HG02870 (cell line): ENCODE results near the gene TMEM208.

Source experiments
- ATAC-seq: cut with Tn5 transposase; IDR thresholded peaks from one replicate; pipeline ENCODE4 v1.9.1; 2021; ENCODE audit warnings: mild to moderate bottlenecking, moderate library complexity; ENCODE audit not compliant: unreplicated experiment

TMEM208 gene

DNA sequence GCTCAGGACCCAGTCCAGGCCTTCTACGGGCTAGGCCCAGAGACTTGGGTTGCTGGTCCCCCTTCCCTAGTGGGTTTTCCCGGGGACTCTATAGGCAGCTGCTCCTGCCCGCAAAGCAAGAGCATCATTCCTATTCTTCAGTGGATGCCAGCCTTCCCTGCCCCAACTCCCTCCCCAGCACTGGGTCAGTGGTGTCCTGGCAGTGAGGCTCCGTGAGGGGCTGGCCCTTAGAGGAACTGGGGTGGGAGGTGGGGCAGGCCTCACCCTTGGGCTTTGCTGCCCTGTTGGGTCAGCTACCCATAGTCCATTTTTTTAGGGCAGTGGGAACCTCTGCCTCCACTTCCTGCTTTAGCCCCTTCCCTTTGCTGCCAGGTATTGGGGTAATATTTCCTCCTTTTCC, 44.5 kb downstream of the TMEM208 start:
- no peak for ATAC-seq

DNA sequence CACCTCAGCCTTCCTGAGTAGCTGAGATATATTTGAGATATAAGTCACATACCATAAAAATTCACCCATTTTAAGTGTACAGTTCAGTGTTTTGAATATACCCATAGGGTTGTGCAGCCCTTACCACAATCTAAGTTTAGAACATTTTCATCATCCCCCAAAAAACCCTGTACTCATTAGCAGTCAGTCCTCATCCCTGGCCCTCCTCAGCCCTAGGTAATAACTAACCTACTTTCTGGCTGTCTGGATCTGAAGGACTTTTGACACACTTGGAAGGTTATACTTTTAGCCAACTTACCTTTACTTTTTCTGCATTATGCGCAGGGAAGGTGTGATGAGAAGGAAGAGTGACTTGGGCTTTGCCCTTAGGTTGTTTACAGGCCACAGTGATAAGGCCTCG, 48.4 kb downstream of the TMEM208 start:
- ATAC-seq: no peak

DNA sequence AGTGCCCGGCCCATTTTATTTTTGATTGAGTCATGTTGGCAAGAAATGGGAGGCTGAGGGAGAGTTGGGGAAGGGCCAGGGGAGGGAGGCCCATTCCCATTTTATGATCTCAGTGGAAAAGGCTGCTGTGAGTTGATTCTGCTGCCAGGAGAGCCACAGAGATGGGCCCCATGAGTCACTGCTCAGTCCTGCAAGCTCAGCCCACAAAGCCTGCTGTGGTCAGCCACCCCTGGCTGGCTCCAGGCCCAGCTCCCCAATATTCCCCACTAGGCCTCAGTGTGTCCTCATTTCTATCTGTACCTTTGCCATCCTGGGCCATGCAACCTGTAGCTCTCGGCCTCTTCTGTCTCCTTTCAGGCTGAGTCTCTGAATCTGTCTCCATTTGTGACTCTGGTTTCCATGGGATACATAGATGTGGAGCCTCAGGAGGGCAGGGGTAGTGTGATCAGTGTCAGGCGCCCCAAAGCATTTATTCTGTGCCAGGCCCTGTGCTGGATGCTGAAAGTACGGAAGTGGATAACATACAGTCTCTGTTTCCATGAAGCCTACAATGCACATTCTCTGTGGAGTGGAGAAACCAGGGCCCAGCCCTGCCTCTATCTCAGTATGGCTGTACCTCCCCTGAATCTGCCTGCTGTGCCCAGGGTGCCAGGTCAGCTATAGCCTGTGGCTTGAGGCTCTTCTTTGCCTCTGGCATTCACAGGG, 50.5 kb downstream of the TMEM208 start:
- no peak for ATAC-seq

DNA sequence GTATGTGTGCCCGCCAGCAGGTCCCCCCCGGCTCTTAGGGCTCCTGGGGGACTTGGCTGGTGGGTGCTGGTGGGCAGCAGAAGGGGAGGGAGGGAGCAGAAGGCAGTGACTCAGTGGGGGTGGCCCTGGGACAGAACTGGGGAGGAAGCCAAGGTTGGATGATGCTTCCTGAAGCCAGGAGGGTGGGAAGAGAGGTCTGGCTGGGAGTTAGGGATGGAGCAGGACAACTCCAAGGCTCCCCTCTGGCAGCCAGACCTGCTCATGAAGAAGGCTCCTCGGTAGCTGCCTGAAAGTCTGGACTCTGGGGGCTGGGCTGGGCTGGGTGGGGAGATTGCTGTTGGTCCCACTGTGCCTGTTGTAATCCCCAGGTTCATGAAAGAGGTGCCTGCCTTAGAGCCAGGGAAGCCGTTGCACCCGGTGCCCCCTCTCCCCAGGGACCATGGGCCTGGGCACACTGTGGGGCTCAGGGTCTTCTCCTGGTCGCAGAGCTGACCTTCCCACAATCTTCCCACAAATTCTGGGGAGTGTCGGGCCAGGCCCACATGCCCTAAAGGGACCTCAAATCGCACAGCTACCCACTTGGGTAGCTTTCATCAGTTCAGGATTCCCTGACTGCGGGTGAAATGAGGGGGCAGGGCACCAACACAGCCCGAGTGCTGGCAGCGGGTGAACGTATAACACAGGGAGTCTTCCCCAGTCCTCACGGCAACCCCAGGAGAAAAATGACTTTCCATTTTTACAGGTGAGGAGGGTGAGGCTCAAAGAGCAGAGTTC, 51.3 kb downstream of the TMEM208 start:
- no peak for ATAC-seq
